Measurements from ENCODE around the gene LGALS3BP.

GRCh38 chr17:78946631-78947030 lies 33.1 kb downstream of the LGALS3BP start:
- TF ChIP-seq POLR2A (IDR thresholded peaks at IDR 0.05) (no peak), POLR2AphosphoS5 (IDR thresholded peaks at IDR 0.05) (no peak), CTCF (IDR thresholded peaks at IDR 0.05) (no peak)
